Measurements from ENCODE around the gene PPP1R9A. TPM values are rescaled to one million over a fixed set of nuclear protein-coding genes. Genes with fewer than 3 reads are reported as not detected.

Gene PPP1R9A
- total RNA-seq, 2 donors from 2014 or later: 23.3 to 23.4 TPM

- DNase-seq (ENCODE audit: low spot score): no peak
- Histone ChIP-seq H3K27me3 (no peaks in the 10 kb centered on the region), H3K36me3 (no peaks in the 10 kb centered on the region), H3K4me1 (no peaks in the 10 kb centered on the region), H3K9me3 (no peaks in the 10 kb centered on the region), H3K4me3 (no peak overlapping the region), H3K27ac (no peak overlapping the region)
- TF ChIP-seq, protein P1, sequence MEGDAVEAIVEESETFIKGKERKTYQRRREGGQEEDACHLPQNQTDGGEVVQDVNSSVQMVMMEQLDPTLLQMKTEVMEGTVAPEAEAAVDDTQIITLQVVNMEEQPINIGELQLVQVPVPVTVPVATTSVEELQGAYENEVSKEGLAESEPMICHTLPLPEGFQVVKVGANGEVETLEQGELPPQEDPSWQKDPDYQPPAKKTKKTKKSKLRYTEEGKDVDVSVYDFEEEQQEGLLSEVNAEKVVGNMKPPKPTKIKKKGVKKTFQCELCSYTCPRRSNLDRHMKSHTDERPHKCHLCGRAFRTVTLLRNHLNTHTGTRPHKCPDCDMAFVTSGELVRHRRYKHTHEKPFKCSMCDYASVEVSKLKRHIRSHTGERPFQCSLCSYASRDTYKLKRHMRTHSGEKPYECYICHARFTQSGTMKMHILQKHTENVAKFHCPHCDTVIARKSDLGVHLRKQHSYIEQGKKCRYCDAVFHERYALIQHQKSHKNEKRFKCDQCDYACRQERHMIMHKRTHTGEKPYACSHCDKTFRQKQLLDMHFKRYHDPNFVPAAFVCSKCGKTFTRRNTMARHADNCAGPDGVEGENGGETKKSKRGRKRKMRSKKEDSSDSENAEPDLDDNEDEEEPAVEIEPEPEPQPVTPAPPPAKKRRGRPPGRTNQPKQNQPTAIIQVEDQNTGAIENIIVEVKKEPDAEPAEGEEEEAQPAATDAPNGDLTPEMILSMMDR (IDR thresholded peaks at IDR 0.05): no peak
Observed at GRCh38 chr7:95262875-95263274, 355.5 kb downstream of the PPP1R9A start.

- no peak for DNase-seq (ENCODE audit: low spot score)
- H3K4me1 ChIP-seq: no peaks in the 10 kb centered on the region
- H3K4me3 ChIP-seq: no peak overlapping the region
- no peaks in the 10 kb centered on the region for H3K9me3 ChIP-seq
- no peaks in the 10 kb centered on the region for H3K27me3 ChIP-seq
- TF ChIP-seq, protein P1 (IDR thresholded peaks at IDR 0.05): no peak
- H3K27ac ChIP-seq: no peak overlapping the region
- H3K36me3 ChIP-seq: no peaks in the 10 kb centered on the region
Observed at GRCh38 chr7:95263785-95264362, 356.5 kb downstream of the PPP1R9A start.

GRCh38 chr7:95264363-95264891, 357.0 kb downstream of the PPP1R9A start:
- H3K27ac ChIP-seq: no peak overlapping the region
- no peaks in the 10 kb centered on the region for H3K9me3 ChIP-seq
- no peaks in the 10 kb centered on the region for H3K4me1 ChIP-seq
- DNase-seq (ENCODE audit: low spot score): no peak
- no peak overlapping the region for H3K4me3 ChIP-seq
- no peaks in the 10 kb centered on the region for H3K36me3 ChIP-seq
- H3K27me3 ChIP-seq: no peaks in the 10 kb centered on the region
- TF ChIP-seq, protein P1 (IDR thresholded peaks at IDR 0.05): no peak

- Histone ChIP-seq H3K27ac (no peak overlapping the region), H3K4me1 (no peaks in the 10 kb centered on the region), H3K36me3 (no peaks in the 10 kb centered on the region), H3K9me3 (no peaks in the 10 kb centered on the region), H3K27me3 (no peaks in the 10 kb centered on the region), H3K4me3 (no peak overlapping the region)
- DNase-seq (ENCODE audit: low spot score): no peak
- TF ChIP-seq, protein P1 (IDR thresholded peaks at IDR 0.05): no peak
Observed at GRCh38 chr7:95265634-95266033, 358.2 kb downstream of the PPP1R9A start.

GRCh38 chr7:95267754-95268153, 360.4 kb downstream of the PPP1R9A start:
- no peaks in the 10 kb centered on the region for H3K9me3 ChIP-seq
- H3K27me3 ChIP-seq: no peaks in the 10 kb centered on the region
- DNase-seq (ENCODE audit: low spot score): no peak
- H3K4me3 ChIP-seq: no peak overlapping the region
- TF ChIP-seq, protein P1 (IDR thresholded peaks at IDR 0.05): no peak
- H3K4me1 ChIP-seq: no peaks in the 10 kb centered on the region
- no peaks in the 10 kb centered on the region for H3K36me3 ChIP-seq
- H3K27ac ChIP-seq: no peak overlapping the region

DNA sequence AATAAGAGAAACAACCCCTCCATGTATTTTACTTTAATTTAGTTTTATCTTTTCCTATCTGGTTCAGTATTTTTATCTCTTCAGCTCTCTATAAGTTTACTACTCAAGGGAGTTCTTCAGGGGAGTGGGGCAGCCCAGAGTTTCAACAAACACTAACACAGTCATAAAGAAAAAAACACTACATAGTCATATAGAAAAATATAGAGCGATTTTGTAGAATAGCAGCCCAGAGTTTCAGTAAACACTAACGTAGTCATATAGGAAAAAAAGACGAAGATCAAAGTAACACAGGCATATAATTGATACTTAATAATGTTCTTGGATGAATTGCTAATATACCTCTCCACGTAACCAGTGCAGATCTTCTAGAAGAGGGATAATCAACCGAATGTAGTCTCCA, 362.2 kb downstream of the PPP1R9A start:
- Histone ChIP-seq H3K4me1 (no peaks in the 10 kb centered on the region), H3K36me3 (no peaks in the 10 kb centered on the region), H3K27me3 (no peaks in the 10 kb centered on the region), H3K9me3 (no peaks in the 10 kb centered on the region), H3K27ac (no peak overlapping the region), H3K4me3 (no peak overlapping the region)
- DNase-seq (ENCODE audit: low spot score): no peak
- TF ChIP-seq, protein P1 (IDR thresholded peaks at IDR 0.05): no peak

Data from right atrium auricular region (tissue), 2 donors.